Mesothelial cell of epicardium (in vitro differentiated cells): ENCODE results near the gene HMGB4. TPM values are rescaled to one million over a fixed set of nuclear protein-coding genes. Genes with fewer than 3 reads are reported as not detected.

Experiments
- DNase-seq, 2 experiments: peaks; one replicate each; pipeline ENCODE4 v3.0.0; 2021; ENCODE audit warnings: low spot score in 2 of 2; ENCODE audit not compliant: unreplicated experiment in 2 of 2
- H3K27ac Mint-ChIP-seq: 2 replicates; pipeline ENCODE4 v1.8.0; 2021; ENCODE audit warnings: mixed read lengths
- H3K27me3 Mint-ChIP-seq: 2 replicates; pipeline ENCODE4 v1.8.0; 2021; ENCODE audit warnings: low read depth, mixed read lengths
- H3K36me3 Mint-ChIP-seq: 2 replicates; pipeline ENCODE4 v1.8.0; 2021; ENCODE audit warnings: mixed read lengths
- H3K4me1 Mint-ChIP-seq: 2 replicates; pipeline ENCODE4 v1.8.0; 2021; ENCODE audit warnings: mixed read lengths
- H3K4me3 Mint-ChIP-seq: 2 replicates; pipeline ENCODE4 v1.8.0; 2021; ENCODE audit warnings: mild to moderate bottlenecking, moderate library complexity, mixed read lengths
- H3K9me3 Mint-ChIP-seq: 2 replicates; pipeline ENCODE4 v1.8.0; 2021; ENCODE audit warnings: mixed read lengths
- CTCF ChIP-seq: fragments of 200-600 bp; sonication (generic); IDR thresholded peaks from one replicate; pipeline ENCODE4 v1.5.0; 2021; ENCODE audit warnings: antibody characterized with exemption; ENCODE audit not compliant: unreplicated experiment
- total RNA-seq: library from RNA; stranded (reverse); gene quantifications from 3 replicates; pipeline ENCODE4 v1.2.1, GENCODE V29; 2021

The HMGB4 gene
- total RNA-seq, 1 donor from 2014 or later = not detected

DNA sequence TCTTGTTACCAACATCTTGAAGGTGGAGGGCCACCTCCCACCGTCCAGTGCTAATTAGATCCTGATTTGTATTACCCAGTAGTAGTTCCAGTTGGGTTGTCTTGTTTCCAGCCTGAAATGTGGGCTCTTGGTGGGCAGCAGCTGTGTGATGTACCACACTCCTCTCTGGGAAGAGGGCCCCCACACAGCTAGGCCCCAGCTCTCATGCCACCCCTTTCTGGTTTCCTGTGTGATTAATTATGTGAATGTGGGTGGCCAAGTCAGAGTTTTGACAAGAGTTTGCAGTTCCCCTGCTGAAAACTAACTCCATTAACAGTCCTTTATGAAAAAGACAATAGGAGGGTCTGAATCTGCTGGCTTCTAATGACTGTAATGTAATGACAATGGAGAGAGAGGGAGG lies 3.8 kb downstream of the HMGB4 start:
- no peak overlapping the region for H3K4me3 Mint-ChIP-seq
- peaks cover 9% of the 10 kb centered on the region for H3K9me3 Mint-ChIP-seq
- no peaks in the 10 kb centered on the region for H3K4me1 Mint-ChIP-seq
- TF ChIP-seq CTCF = no peak
- no peak for DNase-seq
- no peaks in the 10 kb centered on the region for H3K36me3 Mint-ChIP-seq
- H3K27ac Mint-ChIP-seq = no peak overlapping the region
- H3K27me3 Mint-ChIP-seq = peaks cover 46% of the 10 kb centered on the region

DNA sequence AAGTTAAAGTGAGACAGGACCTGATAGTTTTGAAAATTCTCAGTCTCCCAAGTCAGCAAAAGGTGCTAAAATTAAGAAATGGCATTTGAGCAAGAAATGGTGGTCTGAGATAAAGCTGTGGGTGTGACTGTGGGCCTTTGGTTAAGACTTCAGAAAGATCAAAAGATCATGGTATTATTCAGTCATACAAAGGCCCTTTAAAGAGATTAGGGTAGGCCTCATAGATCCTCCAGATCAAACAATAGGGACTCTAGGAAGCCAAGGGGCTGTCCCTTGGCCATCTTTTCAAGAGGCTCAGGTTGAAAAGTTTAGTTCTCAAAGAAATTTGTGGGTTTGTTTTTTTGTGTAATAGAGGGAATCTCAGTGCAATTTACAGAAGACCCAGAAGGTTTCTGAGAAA lies 8.4 kb downstream of the HMGB4 start:
- Mint-ChIP-seq H3K27me3 (peaks cover 49% of the 10 kb centered on the region), H3K4me1 (peaks cover 7% of the 10 kb centered on the region), H3K36me3 (no peaks in the 10 kb centered on the region), H3K4me3 (no peak overlapping the region), H3K27ac (no peak overlapping the region), H3K9me3 (peaks cover 13% of the 10 kb centered on the region)
- TF ChIP-seq CTCF = no peak
- DNase-seq = no peak

DNA sequence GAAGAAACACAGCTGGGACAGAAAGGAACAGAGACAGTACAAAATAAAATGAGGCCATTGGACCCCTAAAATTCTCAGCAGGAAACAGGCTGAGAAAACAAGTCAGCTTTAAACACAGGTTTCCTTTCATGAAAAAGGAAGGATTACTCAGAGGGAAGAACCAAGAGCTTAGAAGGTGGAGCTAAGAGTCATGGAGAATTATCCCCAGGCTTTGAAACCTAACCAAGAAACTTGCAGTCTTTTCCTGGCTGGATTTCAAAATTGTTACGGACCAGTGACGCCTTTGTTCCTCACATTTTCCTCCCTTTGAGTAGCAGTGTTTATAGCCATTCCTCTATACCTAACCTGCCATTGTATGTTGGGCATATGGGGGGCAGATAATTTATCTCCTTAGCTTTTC lies 8.8 kb downstream of the HMGB4 start:
- Mint-ChIP-seq H3K36me3 (no peaks in the 10 kb centered on the region), H3K4me3 (no peak overlapping the region), H3K27ac (no peak overlapping the region), H3K9me3 (peaks cover 13% of the 10 kb centered on the region), H3K4me1 (peaks cover 7% of the 10 kb centered on the region), H3K27me3 (peaks cover 51% of the 10 kb centered on the region)
- TF ChIP-seq CTCF = no peak
- no peak for DNase-seq

DNA sequence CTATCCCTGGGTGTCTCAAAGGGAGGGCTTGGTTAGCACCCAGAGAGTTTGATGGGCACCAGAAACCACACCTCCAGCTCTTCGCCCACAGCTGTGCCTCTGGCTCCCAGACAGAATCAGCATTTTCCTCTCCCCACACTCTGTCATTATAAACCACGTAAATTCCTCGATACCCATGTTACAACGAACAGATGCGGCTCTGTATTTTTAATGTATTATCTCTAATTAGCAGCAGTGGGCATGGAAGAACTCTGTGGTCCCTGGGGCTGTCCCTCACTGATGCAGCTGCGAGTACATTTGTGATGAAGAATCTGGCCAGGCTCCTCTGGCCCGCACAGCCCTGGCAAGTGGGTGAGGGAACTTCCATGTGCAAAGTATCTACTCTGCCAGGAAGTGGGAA lies 10.8 kb downstream of the HMGB4 start:
- peaks cover 57% of the 10 kb centered on the region for H3K27me3 Mint-ChIP-seq
- H3K9me3 Mint-ChIP-seq = peaks cover 13% of the 10 kb centered on the region
- no peak for TF ChIP-seq CTCF
- H3K27ac Mint-ChIP-seq = no peak overlapping the region
- no peak overlapping the region for H3K4me3 Mint-ChIP-seq
- H3K4me1 Mint-ChIP-seq = peaks cover 7% of the 10 kb centered on the region
- DNase-seq = no peak
- H3K36me3 Mint-ChIP-seq = no peaks in the 10 kb centered on the region

GRCh38 chr1:33875862-33876261 lies 12.0 kb downstream of the HMGB4 start:
- no peak for TF ChIP-seq CTCF

DNA sequence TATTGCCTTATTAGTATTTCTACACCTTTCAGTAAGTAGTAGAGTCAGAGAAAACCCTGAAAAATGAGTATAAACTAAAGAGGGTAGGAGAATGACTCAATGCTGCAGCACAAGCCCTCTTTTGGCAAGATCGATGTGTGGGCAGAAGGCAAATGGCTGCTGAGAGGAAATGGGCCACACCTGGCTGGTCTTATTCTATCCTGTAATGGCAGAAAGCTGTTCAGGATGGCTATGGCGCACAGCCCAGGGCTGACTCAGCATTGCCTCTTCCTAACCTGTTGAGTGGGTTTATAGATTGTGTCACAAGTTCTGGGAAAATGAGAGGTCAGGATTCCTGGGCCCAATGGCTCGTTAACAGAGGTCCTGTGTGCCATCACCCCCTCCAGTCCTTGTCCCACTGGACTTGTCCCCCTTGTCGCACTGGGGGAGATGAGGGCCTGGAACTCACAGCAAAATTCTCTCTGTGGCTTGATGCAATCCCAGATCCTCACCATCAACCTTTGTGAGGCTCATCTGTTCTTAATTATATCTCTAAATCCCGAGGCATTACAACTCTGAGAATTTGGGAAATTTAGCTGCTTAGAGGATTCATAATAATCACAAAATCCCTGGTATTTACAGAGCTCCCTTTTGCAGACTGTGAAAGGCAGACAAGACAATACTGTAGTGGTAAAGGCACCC lies 13.2 kb downstream of the HMGB4 start:
- no peak for TF ChIP-seq CTCF
- H3K4me3 Mint-ChIP-seq = no peak overlapping the region

More at GRCh38 chr1:33875862-33876261, 12.0 kb downstream of the HMGB4 start:
- Mint-ChIP-seq H3K27me3 (peaks cover 56% of the 10 kb centered on the region), H3K4me3 (no peak overlapping the region), H3K9me3 (peaks cover 13% of the 10 kb centered on the region), H3K27ac (no peak overlapping the region), H3K4me1 (peaks cover 7% of the 10 kb centered on the region), H3K36me3 (no peaks in the 10 kb centered on the region)
- no peak for DNase-seq

More for the DNA sequence above, 13.2 kb downstream of the HMGB4 start:
- Mint-ChIP-seq H3K36me3 (no peaks in the 10 kb centered on the region), H3K9me3 (peaks cover 9% of the 10 kb centered on the region), H3K4me1 (peaks cover 7% of the 10 kb centered on the region), H3K27me3 (peaks cover 53% of the 10 kb centered on the region), H3K27ac (no peak overlapping the region)
- DNase-seq = no peak
